NB4 (cell line): ENCODE measurements around the gene CHST8.

ENCODE experiments used
- DNase-seq: peaks from one replicate; pipeline ENCODE4 v3.0.0; 2010; ENCODE audit warnings: low read depth
- H3K4me3 ChIP-seq: one replicate; pipeline ENCODE4 v1.5.1; 2011; ENCODE audit warnings: mild to moderate bottlenecking, low read depth, low read length, moderate library complexity
- MAX ChIP-seq: IDR thresholded peaks from 2 replicates; pipeline ENCODE4 v1.6.1; 2011; ENCODE audit warnings: low read depth, low read length
- MYC ChIP-seq: IDR thresholded peaks from 2 replicates; pipeline ENCODE4 v1.6.1; 2011; ENCODE audit warnings: low read depth, low read length
- POLR2A ChIP-seq: IDR thresholded peaks from 2 replicates; pipeline ENCODE4 v1.6.1; 2011; ENCODE audit warnings: mild to moderate bottlenecking; ENCODE audit not compliant: insufficient read length; ENCODE audit errors: extremely low read depth
- TF ChIP-seq, protein P1 (sequence below): IDR thresholded peaks from one replicate; pipeline ENCODE4 v1.5.1; 2012; ENCODE audit warnings: low read depth, low read length

The CHST8 gene

DNA sequence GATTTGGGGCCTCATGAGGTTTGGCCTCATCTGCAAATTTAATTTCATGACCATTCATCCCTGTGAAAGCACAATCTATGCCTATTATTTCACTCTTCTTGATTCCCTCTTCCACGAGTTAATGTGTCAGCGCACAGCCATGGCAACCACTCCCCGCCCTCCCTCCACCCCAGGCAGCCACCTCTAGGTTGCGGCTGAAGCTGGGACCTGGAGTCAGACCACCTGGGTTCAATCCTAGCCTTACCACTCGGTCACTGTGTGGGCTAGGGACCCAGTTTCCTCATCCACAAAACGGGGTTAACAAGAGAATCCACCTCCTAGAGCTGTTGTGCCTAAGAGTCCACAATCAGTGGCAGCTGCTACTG is 9.8 kb downstream of the CHST8 start:
- TF ChIP-seq MYC (no peak), MAX (no peak), POLR2A (no peak)
- TF ChIP-seq, protein P1, sequence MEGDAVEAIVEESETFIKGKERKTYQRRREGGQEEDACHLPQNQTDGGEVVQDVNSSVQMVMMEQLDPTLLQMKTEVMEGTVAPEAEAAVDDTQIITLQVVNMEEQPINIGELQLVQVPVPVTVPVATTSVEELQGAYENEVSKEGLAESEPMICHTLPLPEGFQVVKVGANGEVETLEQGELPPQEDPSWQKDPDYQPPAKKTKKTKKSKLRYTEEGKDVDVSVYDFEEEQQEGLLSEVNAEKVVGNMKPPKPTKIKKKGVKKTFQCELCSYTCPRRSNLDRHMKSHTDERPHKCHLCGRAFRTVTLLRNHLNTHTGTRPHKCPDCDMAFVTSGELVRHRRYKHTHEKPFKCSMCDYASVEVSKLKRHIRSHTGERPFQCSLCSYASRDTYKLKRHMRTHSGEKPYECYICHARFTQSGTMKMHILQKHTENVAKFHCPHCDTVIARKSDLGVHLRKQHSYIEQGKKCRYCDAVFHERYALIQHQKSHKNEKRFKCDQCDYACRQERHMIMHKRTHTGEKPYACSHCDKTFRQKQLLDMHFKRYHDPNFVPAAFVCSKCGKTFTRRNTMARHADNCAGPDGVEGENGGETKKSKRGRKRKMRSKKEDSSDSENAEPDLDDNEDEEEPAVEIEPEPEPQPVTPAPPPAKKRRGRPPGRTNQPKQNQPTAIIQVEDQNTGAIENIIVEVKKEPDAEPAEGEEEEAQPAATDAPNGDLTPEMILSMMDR, result no peak

DNA sequence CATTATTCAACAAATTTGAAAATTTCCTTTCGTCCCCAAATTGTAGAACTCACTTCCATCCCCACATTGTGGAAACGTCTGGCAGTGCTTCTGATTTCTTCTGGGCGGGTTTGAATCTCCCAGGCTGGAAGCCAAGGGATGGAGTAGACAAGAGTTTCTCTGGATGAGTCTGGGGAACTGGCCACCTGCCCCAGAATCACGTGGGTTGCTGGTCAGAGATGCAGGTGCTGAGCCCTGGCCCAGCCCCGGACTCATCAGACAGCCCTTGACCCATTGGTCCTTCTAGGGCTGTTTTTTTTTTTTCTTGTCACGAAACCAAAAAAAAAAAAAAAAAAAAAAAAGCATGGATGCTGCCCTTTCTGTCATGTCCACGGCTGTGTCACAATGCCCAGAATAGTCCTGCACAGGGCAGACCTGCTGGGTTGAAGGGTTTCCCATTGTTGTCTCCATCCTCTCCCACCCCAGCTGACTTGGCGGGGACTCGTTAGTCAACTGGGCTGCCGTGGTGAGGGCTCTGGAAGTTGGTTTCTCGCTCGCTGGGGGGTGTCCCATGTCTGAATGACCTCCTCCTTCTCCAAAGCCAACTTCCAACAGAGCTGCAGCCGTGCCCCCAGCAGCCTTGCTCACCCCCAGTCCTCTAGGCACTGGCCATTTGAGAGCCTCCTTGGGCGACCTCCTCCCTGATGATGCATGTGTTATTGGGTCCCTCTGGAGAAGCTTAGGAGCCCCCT is 12.8 kb downstream of the CHST8 start:
- no peak for TF ChIP-seq MYC
- TF ChIP-seq POLR2A, result no peak
- TF ChIP-seq, protein P1, result no peak
- no peak for TF ChIP-seq MAX
- DNase-seq, result no peak
- H3K4me3 ChIP-seq, result no peak overlapping the region

More for the DNA sequence above, 9.8 kb downstream of the CHST8 start:
- H3K4me3 ChIP-seq, result no peak overlapping the region
- no peak for DNase-seq

DNA sequence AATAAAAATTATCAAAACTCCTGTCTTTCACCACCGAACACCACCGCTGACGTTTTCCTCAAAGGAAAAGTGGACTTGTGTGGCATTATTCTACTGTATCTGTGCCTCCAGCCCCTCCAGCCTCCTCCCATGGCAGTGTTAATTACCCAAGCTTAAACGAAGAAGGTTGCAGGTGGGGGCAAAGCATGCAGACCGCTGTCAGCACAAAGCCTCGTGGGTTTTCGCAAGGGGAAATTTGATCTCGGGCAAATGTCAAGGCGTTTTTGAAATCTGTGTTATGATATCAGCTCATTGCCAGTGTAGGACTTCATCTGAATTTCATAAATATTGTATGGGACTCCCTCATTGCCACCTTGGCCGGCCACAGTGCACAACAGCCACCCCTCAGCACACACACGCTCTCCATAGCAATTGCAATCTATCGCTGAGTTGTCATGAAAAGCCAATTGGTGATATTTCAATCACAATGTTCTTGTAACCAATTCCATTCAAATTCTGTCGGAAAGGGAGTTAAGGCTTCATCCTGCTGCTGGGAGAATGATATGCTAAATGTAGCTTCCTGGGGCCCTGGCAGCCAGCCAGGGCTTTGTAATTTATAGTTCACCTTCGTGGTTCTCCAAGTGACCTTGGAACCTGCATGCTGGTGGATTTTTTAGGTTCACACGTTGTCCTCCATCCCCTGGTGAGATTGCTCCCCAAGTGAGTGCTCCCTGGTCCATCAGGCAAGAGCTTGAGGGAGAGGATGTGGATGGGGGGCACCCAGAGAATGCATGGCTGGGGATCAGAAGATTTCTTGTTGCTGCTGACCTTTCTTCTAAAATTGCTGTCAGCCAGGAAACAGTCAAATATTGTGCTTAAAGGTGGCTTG is 16.6 kb downstream of the CHST8 start:
- no peak for DNase-seq
- H3K4me3 ChIP-seq, result no peak overlapping the region
- no peak for TF ChIP-seq MAX
- TF ChIP-seq, protein P1, result no peak
- TF ChIP-seq MYC, result no peak
- no peak for TF ChIP-seq POLR2A

GRCh38 chr19:33639035-33639681 is 17.4 kb downstream of the CHST8 start:
- TF ChIP-seq POLR2A (no peak), MAX (no peak), MYC (no peak)
- TF ChIP-seq, protein P1, result no peak
- H3K4me3 ChIP-seq, result no peak overlapping the region

GRCh38 chr19:33640773-33641172 is 19.0 kb downstream of the CHST8 start:
- H3K4me3 ChIP-seq, result no peak overlapping the region
- no peak for TF ChIP-seq POLR2A
- no peak for TF ChIP-seq MYC
- TF ChIP-seq, protein P1, result no peak
- no peak for DNase-seq

More at GRCh38 chr19:33639035-33639681, 17.4 kb downstream of the CHST8 start:
- no peak for DNase-seq
